Panc1 (cell line): ENCODE results near the gene OR2Y1. TPM values are rescaled to one million over a fixed set of nuclear protein-coding genes. Genes with fewer than 3 reads are reported as not detected.

Experiments
- ATAC-seq: fragments of 200-7000 bp; cut with Tn5 transposase; 2 replicates; pipeline ENCODE4 v1.9.1; 2020; ENCODE audit warnings: mild to moderate bottlenecking, moderate library complexity
- BruUV-seq: library from RNA; stranded (reverse); fragments of 400-500 nt; replicated peaks from 2 replicates; lab custom pipeline; 2021; lab: Mats Ljungman, UMichigan
- CTCF ChIA-PET: fragments of 300-600 bp; sonication (Branson Sonifier 250); formaldehyde crosslinking; loops from one replicate; lab custom pipeline; 2022; ENCODE audit warnings: antibody characterized with exemption; lab: Charles Lee
- POLR2A ChIA-PET: fragments of 300-600 bp; sonication (Branson Sonifier 250); formaldehyde crosslinking; loops from one replicate; lab custom pipeline; 2022; ENCODE audit warnings: antibody characterized with exemption; lab: Charles Lee
- DNase-seq: peaks from one replicate; pipeline ENCODE4 v3.0.0-alpha.2; 2010; ENCODE audit warnings: low read depth, low spot score
- H3K27ac ChIP-seq: 2 replicates; pipeline ENCODE4 v1.5.1; 2011; ENCODE audit warnings: mild to moderate bottlenecking, low read length, inconsistent platforms
- H3K27me3 ChIP-seq: fragments of 200-500 bp; sonication (Bioruptor generic); 2 replicates; pipeline ENCODE4 v1.6.0; 2014; ENCODE audit warnings: low read length, inconsistent platforms; ENCODE audit not compliant: control insufficient read depth, insufficient read depth
- H3K36me3 ChIP-seq: fragments of 200-500 bp; sonication (Bioruptor generic); 2 replicates; pipeline ENCODE4 v1.5.1; 2014; ENCODE audit warnings: inconsistent platforms, mild to moderate bottlenecking, low read length, moderate library complexity; ENCODE audit not compliant: control insufficient read depth, insufficient read depth
- H3K4me1 ChIP-seq: 2 replicates; pipeline ENCODE4 v1.5.1; 2011; ENCODE audit warnings: inconsistent platforms, mild to moderate bottlenecking, low read length, moderate library complexity; ENCODE audit not compliant: control insufficient read depth, insufficient read depth
- H3K4me3 ChIP-seq, 2 experiments: 2 replicates each; pipeline ENCODE4 v1.5.1; 2011 to 2012; ENCODE audit warnings: low read depth in 2 of 2, low read length in 2 of 2, mild to moderate bottlenecking in 2 of 2, inconsistent platforms in 1 of 2, moderate library complexity in 1 of 2
- H3K9me3 ChIP-seq: fragments of 200-500 bp; sonication (Bioruptor generic); 2 replicates; pipeline ENCODE4 v1.5.1; 2014; ENCODE audit warnings: low read depth, mild to moderate bottlenecking, inconsistent platforms, low read length, moderate library complexity; ENCODE audit not compliant: control insufficient read depth, insufficient read depth
- CTCF ChIP-seq: fragments of 450-650 bp; IDR thresholded peaks from 2 replicates; pipeline ENCODE4 v1.5.1; 2017; ENCODE audit warnings: mild to moderate bottlenecking
- POLR2AphosphoS5 ChIP-seq: IDR thresholded peaks from 2 replicates; pipeline ENCODE4 v1.6.1; 2012; ENCODE audit warnings: mild to moderate bottlenecking, low read depth, low read length, moderate library complexity
- REST ChIP-seq, 2 experiments: IDR thresholded peaks; 2 replicates each; pipeline ENCODE4 v1.6.1; 2011 to 2012; ENCODE audit warnings: low read depth in 2 of 2, control low read depth in 1 of 2, low read length in 1 of 2, mild to moderate bottlenecking in 1 of 2, moderate library complexity in 1 of 2; ENCODE audit not compliant: insufficient read depth in 1 of 2
- SIN3A ChIP-seq: IDR thresholded peaks from 2 replicates; pipeline ENCODE4 v1.6.1; 2012; ENCODE audit warnings: low read depth, mild to moderate bottlenecking, low read length, moderate library complexity, borderline replicate concordance; ENCODE audit not compliant: insufficient read depth
- TCF7L2 ChIP-seq: IDR thresholded peaks from 2 replicates; pipeline ENCODE4 v1.6.1; 2011; ENCODE audit warnings: mild to moderate bottlenecking, low read depth, low read length, inconsistent platforms
- in situ Hi-C: cut with HindIII; loops from 2 replicates; pipeline ENCODE4 v1.10.0; 2016; ENCODE audit warnings: low sequenced_read_pairs, low pct_unique_long_range_greater_than_20kb
- intact Hi-C: fragments of 100-400 bp; cut with micrococcal nuclease; formaldehyde crosslinking; loops from one replicate; pipeline ENCODE4 v1.10.0; 2022; ENCODE audit not compliant: unreplicated experiment
- total RNA-seq: library from RNA; stranded (reverse); gene quantifications from one replicate; pipeline ENCODE4 v1.2.1, GENCODE V29; 2021; ENCODE audit not compliant: unreplicated experiment

Gene OR2Y1
- total RNA-seq, 1 experiment from 2014 or later, result not detected

- in situ Hi-C loops (no loop called here), intact Hi-C loops (loop anchor here (2.0 kb wide), 1 partner anchor 107 kb away; no protein-coding TSS in a partner anchor)
- POLR2A ChIA-PET, result no interaction called here
- no peaks in the 10 kb centered on the region for H3K9me3 ChIP-seq
- H3K36me3 ChIP-seq, result no peaks in the 10 kb centered on the region
- DNase-seq, result no peak
- CTCF ChIA-PET, result interaction anchor here (0.8 to 2.2 kb wide), 5 partner anchors 34 to 107 kb away, joined by 3 to 16 read pairs (median 4); no protein-coding TSS in a partner anchor
- ATAC-seq, result no peak
- H3K27me3 ChIP-seq, result peaks cover 34% of the 10 kb centered on the region
- no peak for TF ChIP-seq CTCF
- no peak for TF ChIP-seq REST (IDR thresholded peaks at IDR 0.05; ENCODE audit: insufficient read depth in 1 of 2, low read depth in 2 of 2, low read length in 1 of 2)
- TF ChIP-seq SIN3A, result no peak
- no peak for TF ChIP-seq TCF7L2
- no peak for TF ChIP-seq POLR2AphosphoS5
- H3K4me1 ChIP-seq, result no peaks in the 10 kb centered on the region
- BruUV-seq, result no TSS peak
- no peak overlapping the region for H3K4me3 ChIP-seq
- H3K27ac ChIP-seq, result no peak overlapping the region
These were observed 21.9 kb downstream of the OR2Y1 start for GRCh38 chr5:180717989-180718388.

GRCh38 chr5:180704362-180704761 lies 35.5 kb downstream of the OR2Y1 start:
- intact Hi-C loops, result no loop called here
- BruUV-seq, result no TSS peak
- no peaks in the 10 kb centered on the region for H3K9me3 ChIP-seq
- in situ Hi-C loops, result no loop called here
- no peaks in the 10 kb centered on the region for H3K4me1 ChIP-seq
- H3K27me3 ChIP-seq, result peaks cover 6% of the 10 kb centered on the region
- no peak for ATAC-seq
- TF ChIP-seq CTCF (no peak), POLR2AphosphoS5 (no peak), TCF7L2 (no peak), REST (IDR thresholded peaks at IDR 0.05; ENCODE audit: insufficient read depth in 1 of 2, low read depth in 2 of 2, low read length in 1 of 2) (no peak), SIN3A (no peak)
- DNase-seq, result peak; percentile 2
- H3K4me3 ChIP-seq, result no peak overlapping the region
- ChIA-PET CTCF (no interaction called here), POLR2A (no interaction called here)
- no peaks in the 10 kb centered on the region for H3K36me3 ChIP-seq
- H3K27ac ChIP-seq, result no peak overlapping the region
